SK-N-SH treated with all-trans-retinoic acid at 6 μM for 48 hours (cell line): ENCODE data around the gene XPC.

Source experiments
- TOX ChIP-seq: fragments of 250-450 bp; sonication (Bioruptor Pico); IDR thresholded peaks from 2 replicates; pipeline ENCODE4 v1.8.0; 2021; ENCODE audit warnings: mild to moderate bottlenecking, moderate library complexity, borderline replicate concordance
- ZFP30 ChIP-seq: fragments of 450-650 bp; formaldehyde crosslinking; IDR thresholded peaks from 2 replicates; pipeline ENCODE4 v1.5.0; 2022; ENCODE audit warnings: mild to moderate bottlenecking, moderate library complexity

DNA sequence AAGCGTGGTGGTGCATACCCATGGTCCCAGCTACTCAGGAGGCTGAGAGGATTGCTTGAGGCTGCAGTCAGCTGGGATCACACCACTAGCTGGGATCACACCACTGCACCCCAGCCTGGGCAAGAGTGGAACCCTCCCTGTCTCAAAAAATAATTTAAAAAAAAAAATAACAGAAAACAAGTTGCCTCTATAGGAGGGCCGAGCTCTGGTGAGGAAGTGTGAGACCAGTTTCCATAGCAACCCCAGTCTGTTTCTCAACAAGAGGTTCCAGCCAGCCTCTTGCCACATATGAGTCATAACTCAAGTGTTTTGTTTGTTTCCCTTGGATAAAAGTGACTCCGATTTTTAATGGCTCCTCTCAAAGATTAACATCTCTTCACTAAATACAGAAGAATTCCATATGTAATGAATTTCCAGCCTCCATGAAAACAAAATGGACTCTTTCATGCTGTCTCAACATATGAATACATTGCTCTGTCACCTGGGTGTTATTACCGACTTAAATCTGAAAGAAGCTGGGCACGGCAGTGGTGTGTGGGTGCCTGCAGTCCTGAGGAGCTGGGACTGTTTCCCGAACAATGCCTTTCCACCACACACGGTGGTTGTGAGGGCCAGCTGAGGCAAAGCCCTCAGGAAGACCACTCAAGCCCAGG lies 33.9 kb downstream of the XPC start:
- TF ChIP-seq ZFP30 (no peak), TOX (CRISPR knock-in tag) (no peak)
